Measurements from ENCODE around the gene METTL26.

The METTL26 gene

DNA sequence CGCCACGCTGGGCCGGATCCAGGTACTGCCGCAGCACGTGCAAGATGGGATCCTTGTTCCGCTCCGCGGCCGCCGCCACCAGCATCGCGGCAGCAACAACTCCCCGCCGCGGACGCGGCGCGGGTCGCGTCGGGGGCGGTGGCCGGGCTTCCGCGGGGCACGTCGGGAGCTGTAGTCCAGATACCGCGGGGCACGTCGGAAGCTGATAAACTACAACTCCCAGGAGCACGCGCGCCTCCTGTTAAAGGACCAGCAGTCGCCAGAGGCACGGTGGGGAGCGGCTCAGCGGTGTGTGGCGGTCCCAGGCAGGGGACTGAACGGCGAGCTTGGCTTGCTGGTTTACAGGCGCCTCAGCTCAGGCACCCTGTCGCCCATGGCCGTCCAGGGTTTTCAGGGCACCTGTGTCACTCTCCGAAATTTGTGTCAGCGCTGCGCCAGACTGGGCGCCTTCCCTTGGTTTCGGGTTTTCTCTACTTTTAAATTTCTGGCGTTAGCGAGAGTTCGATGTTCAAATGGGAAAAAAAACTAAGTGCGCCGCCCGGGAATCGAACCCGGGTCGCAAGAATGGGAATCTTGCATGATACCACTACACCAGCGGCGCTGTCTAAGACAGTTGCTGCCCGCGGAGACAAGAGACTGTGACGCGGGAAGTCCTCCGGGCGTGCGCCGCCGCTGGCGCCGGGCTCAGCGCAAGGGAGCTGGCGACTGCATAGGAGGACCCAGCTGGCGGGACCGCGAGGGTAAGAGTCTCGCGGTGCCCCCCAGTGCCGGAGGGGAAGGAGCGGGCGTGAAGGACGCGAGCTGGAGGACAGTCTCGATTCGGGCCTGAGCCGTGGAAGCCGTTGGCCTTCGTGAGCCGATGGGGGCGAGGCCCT is at the start of gene METTL26:
Gene METTL26, minus strand, starts transcription at position 100 of the 875 bp plus-strand sequence. Its CDS starts 15 bp downstream, at position 85.
- in situ Hi-C loops (cut with MboI; ENCODE audit: low pct_unique_long_range_greater_than_20kb, low sequenced_read_pairs, unreplicated experiment), result no loop called here
- no peak for TF ChIP-seq CTCF (IDR thresholded peaks at IDR 0.05; ENCODE audit: extremely low read depth, insufficient read depth, missing control alignments)
- peak; percentile 99 for DNase-seq (ENCODE audit: low spot score)

DNA sequence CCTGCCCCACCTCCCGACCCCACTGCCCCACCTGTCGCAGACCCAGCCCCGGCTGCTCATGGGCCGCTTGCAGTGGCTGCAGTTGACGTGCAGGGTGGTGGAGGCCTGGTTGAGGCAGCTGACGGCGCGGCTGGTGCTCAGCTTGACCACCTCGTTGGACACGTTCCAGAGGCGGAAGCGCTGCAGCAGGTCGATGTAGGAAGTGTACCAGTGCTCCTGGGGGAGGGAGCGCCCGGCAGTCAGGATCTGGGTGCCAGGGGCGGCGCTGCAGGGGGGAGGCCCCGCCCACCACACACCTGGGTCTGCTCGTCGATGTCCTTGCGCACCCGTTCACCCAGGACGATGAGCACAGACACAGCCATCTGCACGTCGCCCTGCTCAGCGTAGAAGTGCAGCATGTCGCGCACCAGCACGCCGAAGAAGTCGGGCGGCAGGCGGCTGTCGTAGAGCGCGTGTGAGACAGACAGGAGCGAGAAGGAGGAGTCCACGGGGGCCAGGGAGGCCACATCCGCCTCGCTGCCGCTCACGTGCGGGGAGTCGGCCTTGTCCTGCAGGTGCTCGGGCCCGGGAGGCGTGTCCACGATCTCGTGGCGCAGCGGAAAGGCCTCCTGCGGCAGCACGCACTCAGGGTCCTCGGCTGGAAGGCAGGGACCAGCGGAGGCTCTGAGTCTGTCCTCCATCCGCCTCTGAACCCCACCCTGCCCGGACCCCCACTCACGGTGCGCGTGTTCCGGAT is 49.0 kb upstream of the METTL26 start:
- no peak for DNase-seq (ENCODE audit: low spot score)
- in situ Hi-C loops (cut with MboI; ENCODE audit: low pct_unique_long_range_greater_than_20kb, low sequenced_read_pairs, unreplicated experiment), result no loop called here
- TF ChIP-seq CTCF (IDR thresholded peaks at IDR 0.05; ENCODE audit: extremely low read depth, insufficient read depth, missing control alignments), result no peak

DNA sequence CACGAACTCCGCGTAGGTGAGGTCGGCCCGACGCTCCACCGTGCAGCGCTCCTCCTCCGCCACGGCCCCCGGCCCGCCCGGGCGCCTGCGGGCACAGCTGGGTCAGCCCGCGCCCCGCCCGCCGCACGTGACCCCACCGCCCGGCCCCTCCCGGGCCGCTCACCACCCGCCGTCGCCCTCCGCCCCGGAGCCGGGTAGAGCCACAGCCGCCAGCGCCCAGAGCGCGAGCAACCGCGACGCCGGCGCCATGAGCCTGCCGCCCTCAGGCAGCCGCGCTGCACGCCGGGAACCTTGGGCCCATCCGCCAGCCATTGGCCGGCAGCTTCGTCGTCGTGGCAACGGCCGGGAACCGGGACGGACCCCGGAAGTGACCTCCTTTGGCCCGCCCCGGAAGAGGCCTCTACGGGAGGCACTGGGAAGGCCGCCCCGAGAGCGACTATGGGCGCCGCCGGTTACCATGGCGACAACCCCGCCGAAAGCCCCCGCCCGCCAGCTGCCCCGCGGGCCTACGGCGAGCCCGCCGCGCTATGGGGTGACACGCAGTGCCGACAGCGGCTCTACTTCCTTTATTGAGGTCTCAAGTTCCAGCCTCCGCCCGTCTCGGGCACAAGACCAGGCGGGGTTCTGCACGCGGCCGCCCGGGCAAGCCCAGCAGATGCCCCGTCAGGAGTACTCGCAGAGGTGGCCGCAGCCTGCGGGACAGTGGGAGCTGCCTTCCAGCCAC is 48.1 kb upstream of the METTL26 start, which contains the start of gene JMJD8:
Gene JMJD8, minus strand, starts transcription at position 264 of the 724 bp plus-strand sequence. Its CDS starts 15 bp downstream, at position 249.
- no peak for TF ChIP-seq CTCF (IDR thresholded peaks at IDR 0.05; ENCODE audit: extremely low read depth, insufficient read depth, missing control alignments)
- peak; percentile 99 for DNase-seq (ENCODE audit: low spot score)
- in situ Hi-C loops (cut with MboI; ENCODE audit: low pct_unique_long_range_greater_than_20kb, low sequenced_read_pairs, unreplicated experiment), result no loop called here

GRCh38 chr16:683396-684070 is 47.4 kb upstream of the METTL26 start:
- DNase-seq (ENCODE audit: low spot score), result no peak
- no peak for TF ChIP-seq CTCF (IDR thresholded peaks at IDR 0.05; ENCODE audit: extremely low read depth, insufficient read depth, missing control alignments)
- in situ Hi-C loops (cut with MboI; ENCODE audit: low pct_unique_long_range_greater_than_20kb, low sequenced_read_pairs, unreplicated experiment), result no loop called here

GRCh38 chr16:682493-683395 is 46.6 kb upstream of the METTL26 start:
- no peak for DNase-seq (ENCODE audit: low spot score)
- in situ Hi-C loops (cut with MboI; ENCODE audit: low pct_unique_long_range_greater_than_20kb, low sequenced_read_pairs, unreplicated experiment), result no loop called here
- no peak for TF ChIP-seq CTCF (IDR thresholded peaks at IDR 0.05; ENCODE audit: extremely low read depth, insufficient read depth, missing control alignments)
